HG03558 (cell line): ENCODE measurements around the gene ARHGAP23.

Experiments
- ATAC-seq: cut with Tn5 transposase; IDR thresholded peaks from one replicate; pipeline ENCODE4 v1.9.1; 2021; ENCODE audit warnings: moderate number of reproducible peaks; ENCODE audit not compliant: unreplicated experiment; ENCODE audit errors: extremely low read depth

Gene ARHGAP23

DNA sequence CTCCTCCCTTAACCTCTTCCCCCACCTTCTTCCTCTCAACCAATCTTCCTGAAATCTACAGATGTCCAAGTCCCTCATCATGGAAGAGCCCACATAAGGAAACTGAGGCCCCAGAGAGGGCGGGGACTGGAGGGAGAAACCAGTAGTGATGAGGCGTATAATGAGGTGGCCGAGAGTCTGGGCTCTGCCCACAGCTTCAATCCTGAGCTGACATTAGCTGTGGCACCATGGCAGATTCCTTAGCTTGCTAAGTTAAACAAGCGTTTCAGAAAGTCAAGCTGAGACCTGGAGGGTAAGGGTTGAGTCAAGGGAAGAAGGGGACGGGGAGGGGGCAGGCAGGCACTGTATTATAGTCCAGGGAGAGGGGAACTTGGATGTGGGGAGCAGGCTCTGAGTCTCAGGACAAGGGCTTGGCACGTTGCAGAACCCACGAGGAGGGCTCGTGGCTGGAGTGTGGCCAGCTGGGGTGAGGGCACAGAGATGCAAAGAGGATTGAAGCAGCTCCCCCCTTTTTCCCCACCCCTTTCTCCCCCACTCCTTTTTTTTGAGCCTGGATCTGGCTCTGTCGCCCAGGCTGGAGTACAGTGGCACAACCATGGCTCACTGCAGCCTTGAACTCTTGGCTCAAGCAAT, 13.3 kb downstream of the ARHGAP23 start:
- ATAC-seq: no peak

DNA sequence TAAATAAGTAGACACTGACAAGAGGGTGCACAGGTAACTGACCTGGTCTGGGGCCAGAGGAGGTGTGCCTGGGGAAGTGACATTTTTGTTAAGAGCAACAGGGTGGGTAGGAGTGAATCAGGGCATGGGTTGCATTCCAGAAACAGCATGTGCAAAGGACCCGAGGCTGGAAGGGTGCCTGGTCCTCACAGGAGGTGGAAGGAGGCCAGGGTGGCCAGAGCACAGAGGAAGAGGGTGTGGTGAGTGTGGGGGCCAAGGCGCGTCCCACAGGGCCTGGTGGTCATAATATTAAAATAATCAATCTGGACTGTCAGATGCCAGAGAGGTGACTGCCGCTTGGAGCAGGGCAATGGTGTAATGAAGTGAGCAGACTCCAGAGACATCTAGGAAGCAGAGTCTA, 14.3 kb downstream of the ARHGAP23 start:
- no peak for ATAC-seq

DNA sequence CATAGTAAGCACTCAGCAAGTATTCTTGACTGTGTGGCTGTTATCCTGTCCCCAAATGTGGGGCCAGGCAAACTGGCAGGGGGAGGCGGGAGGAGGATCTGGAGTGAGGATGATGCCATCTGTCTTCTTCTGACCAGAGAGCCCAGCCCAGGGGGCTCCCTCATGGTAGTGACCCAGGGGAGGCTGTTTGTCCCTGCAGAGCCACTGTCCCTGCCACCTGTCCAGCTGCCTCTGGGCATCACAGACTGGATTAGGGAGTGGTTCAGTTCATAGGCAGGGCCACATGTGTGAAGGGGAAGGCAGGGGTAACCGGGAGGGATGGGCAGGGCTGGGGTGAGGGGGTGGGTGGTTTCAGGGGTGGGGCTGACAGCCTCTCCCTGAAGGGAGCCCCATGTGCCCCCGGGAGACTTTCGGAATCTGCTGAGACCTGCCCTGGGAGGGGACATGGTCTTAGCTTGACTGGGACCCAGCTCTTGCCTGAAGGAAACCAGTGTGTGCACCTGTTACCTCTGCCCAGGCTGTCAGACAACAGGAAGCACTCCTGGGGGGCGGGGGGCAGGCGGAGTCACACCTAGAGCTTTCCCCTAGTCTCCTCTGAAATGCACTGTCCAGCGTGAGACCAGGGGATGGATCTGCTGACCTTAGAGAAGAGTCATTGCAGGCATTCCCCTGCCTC, 15.2 kb downstream of the ARHGAP23 start:
- no peak for ATAC-seq

DNA sequence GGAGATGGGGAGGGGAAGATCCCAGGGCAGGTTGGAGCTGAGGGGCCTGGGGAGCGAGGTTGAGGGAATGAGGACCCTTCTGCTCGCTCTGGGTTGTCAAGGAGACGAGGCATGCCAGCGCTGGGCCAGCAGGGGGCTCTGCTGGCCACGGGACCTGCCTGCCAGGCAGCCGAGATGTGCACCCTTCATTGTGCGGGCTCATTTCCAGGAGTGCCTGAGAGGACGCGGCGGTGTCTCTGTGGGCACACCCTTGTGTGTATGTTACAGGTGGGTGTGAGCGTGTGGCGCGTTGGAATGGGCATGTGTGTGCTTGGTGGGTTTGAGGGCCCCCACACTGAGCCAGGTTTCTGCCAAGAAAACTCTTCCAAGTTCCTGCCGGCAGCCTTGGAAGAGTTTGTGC, 15.9 kb downstream of the ARHGAP23 start:
- no peak for ATAC-seq

DNA sequence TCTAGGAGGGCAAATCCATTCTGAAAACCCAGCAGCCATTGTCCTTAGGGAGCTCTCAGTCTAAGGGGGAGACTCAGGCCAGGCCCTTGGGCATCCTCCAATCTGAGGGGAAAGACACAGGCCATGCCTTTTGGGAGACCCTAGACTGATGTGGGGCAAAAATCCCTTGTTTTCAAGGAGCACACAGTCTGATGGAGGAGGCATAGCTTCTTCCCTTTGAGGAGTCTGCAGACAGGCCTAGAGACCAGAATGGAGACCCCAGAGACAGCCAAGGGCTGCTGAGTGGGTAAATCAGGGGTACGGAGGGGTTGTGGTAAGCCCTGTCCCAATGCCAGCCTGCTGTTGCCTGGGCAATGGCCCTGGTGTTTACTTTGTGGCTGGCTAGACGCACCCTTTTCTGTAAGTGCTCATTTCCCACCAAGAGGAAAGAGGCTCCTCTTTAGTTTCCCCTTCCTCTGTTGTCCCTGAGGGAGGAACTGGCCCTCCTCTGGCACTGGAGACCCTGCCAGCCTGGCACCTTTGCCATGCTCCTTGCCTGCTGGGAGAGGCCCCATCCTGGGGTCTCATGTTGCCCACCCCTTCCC, 19.3 kb downstream of the ARHGAP23 start:
- ATAC-seq: no peak

DNA sequence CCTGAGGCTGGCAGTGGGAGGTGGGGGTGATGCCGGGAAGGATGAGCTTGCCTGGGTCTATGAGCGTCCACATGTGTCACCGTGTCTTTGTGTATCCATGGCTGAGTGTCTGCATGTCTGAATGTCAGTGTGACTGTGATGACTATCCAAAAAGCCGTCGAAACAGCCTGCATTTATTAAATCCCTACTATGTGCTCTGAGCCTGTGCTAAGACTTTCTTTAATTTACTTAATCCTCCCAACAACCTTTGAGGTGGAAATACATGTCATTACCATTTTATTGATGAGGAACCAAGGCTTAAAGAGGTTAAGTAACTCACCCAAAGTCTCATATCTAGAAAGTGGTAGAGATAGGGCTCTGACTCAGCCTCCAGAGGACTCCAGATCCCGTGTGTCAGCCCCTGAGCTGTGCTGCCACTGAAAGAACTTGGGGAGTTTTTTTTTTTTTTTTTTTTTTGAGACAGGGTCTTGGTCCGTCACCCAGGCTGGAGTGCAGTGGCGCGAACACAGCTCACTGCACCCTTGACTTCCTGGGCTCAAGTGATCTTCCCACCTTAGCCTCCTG, 20.0 kb downstream of the ARHGAP23 start:
- no peak for ATAC-seq

DNA sequence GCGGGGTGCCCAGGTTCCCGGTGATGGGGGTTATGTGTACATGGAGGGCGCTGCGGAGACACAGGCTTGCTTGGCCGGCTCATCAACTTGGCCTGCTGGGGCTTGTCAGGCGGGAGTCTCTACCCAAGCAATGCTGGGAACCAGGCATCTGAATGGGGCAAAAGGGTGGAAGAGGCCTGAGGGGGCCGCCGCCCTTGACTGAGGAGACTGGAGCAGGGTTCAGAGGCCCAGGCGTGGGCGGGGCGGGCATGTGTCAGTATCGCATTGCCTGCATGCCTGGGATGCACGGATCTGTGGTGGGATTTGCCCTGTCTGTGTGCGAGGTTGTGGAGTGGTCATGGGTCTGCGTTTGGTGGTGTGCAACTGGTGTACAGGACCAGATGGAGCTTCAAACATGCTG, 21.1 kb downstream of the ARHGAP23 start:
- no peak for ATAC-seq

DNA sequence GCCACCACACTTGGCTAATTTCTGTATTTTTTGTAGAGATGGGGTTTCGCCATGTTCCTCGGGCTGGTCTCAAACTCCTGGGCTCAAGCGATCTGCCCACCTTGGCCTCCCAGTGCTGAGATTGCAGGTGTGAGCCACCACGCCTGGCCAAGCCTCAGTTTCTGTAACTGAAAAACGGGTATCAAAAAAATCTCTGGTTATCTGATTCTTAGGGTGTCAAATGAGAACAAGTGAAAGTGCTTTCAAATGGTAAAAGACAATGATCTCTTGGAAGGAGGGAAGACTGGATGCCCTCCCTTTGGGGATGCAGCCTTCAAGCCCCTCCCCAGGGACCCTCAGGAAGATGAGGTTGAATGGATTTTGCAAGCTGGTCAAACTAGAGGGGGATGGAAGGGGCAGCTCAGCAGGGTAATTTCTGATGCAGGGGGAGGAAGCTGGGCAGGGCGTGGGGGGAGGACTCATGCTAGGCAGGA, 22.3 kb downstream of the ARHGAP23 start:
- no peak for ATAC-seq

DNA sequence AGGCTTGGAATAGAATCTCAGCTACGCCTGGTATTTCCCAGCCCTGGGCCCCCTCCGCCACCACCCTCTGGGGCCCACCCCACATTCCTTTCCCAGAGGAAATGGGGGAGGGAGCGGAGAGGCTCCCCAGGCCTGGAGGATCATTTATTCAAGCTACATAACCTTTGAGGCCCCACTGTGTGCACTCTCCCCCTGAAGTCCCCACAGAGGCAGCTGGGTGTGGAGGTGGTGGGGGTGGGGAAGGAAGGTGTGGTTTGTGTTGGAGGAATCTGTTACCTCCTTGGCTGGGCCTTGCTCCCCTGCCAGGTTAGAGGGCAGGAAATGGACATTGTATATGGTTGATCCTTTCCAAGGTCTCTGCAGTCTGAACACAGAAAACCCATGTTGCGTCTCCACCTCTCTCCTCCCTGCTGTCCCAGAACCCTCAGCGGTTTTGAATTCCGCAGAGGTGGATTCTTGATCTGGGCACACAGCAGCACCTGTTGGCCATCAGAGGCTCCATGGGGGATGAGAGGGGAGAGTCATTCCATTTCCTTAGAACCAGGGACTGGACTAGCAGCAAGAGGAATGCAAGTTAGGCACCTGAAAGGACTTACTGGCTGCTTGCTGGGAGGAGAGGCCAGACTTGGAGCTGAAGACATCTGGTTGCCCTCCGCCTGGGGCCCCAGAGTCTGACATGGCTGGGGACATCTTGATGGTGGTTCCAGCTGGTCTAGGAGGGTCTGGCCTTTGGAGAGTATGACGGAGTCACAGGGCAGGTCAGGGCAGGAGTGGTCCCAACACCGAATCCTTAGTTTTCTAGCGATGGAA, 23.0 kb downstream of the ARHGAP23 start:
- ATAC-seq: no peak

DNA sequence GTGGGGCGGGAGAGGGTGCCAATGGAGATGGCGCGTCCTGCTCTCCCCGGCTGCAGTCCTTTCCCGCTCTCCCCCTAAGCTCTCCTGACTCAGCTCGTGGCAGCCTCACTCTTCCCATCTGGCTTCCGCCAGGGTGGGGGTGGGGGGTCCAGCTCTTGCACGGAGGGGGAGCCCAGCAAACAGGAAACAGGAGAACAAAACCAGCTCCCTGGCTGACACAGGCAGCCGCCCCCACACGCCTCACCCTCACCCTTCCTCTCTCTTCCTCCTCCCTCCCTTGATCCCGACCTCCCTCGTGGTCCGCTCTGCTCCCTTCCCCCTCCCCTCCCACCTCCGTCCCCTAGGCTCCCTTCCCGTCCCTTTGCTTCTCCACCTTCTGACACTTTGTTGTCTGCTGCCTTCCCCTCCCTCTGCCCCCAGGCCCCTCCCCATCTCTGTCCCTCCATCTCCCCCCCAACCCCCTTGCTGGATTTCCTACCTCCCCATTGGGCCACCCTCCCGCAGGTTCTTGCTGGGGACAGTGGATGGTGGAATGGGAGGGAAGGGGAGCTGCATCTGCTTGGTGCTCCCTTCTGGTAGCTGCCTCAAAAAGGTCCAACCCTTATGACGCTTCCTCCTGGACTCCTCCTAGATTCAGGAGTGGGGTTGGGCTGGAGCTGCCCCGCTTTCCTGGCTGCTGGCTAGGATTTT, 23.7 kb downstream of the ARHGAP23 start:
- ATAC-seq: no peak

DNA sequence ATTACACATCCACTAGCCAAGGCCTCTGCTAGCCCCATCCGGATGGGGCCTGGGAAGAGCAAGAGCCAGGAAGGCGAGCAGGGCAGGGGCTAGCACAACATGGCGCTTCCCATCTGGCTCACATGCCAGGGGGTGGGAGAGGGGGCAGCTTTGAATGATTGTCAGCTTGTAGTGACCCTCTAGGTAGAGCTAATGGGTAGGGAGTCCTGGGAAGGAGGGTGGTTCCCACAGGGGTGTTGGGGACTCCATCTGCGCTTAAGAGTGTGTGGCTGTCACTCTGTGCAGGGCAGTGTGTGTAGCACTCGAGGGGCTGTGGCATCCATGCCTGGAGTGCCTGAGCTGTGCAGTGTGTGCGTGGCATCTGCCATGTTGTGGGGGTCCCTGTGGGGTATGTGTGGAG, 24.5 kb downstream of the ARHGAP23 start:
- ATAC-seq: no peak

DNA sequence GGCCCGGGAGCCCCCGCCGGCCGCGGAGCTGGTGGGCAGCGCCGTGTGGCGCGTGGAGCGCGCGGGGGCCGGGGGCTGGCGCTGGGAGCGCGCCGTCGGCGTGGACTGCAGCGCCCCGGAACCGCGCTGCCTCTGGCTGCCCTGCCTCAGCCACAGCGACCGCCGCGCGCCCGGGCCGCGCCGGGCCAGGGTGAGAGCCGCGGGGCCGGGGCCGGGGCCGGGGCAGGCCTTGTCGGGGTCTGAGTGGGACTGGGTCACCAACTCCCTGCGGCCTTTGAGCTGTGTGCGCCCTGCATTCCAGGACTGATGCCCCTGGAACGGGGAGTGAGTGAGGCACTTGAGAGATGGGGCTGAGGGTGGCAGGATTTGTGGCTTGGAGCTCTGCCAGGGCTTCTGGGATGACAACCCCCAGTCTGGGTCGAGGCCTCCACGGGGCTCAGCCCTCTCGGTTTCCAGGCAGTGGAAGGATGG, 25.7 kb downstream of the ARHGAP23 start:
- ATAC-seq: no peak

DNA sequence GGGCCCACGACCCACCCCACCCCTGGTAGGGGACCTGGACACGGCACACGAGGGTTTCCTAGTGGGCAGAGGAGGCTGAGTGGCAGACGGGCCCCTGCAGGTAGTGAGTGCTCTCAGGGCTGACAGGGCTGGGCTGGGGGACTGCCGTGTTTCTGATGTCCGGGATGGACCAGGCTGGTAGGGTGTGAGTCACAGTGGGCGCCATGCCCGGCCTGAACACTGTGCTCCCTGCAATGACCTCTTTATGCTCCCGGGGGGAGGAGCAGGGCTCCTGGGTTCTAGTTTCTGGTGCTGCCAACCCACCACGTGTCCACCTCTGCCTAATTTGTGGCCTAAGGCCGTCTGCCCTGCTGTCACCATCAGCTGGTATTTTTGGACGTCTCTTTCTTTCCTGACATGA, 26.3 kb downstream of the ARHGAP23 start:
- no peak for ATAC-seq

DNA sequence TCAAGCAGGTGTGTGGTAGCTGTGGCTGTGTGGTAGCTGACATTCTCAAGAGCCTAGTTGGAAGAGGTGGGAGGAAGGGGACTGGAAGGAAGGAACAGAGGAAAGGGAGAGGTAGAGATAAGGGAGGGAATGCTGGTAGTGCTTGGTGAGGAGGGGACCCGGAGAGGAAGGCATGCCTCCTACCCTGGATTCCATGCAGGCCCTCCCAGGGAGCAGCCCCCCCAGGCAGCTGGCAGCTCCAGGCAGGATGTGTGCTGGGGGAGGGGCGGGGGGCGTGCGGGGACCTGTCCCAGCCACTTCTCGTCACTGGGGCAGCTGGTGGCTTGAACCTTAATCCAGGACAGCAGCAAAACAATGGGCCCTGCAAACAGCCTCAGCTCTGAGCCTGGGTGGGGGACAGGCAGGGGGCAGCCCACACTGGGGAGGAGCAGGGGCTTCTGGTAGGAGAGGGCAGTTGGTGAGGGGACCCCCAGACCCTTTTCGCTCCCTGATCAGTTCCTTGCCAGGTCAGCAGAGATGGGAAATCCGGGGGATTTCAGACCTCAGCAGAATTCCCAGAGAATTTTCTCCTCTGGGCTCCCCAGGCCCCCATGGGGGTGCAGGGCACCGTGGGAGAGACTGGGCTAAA, 27.1 kb downstream of the ARHGAP23 start:
- ATAC-seq: no peak

DNA sequence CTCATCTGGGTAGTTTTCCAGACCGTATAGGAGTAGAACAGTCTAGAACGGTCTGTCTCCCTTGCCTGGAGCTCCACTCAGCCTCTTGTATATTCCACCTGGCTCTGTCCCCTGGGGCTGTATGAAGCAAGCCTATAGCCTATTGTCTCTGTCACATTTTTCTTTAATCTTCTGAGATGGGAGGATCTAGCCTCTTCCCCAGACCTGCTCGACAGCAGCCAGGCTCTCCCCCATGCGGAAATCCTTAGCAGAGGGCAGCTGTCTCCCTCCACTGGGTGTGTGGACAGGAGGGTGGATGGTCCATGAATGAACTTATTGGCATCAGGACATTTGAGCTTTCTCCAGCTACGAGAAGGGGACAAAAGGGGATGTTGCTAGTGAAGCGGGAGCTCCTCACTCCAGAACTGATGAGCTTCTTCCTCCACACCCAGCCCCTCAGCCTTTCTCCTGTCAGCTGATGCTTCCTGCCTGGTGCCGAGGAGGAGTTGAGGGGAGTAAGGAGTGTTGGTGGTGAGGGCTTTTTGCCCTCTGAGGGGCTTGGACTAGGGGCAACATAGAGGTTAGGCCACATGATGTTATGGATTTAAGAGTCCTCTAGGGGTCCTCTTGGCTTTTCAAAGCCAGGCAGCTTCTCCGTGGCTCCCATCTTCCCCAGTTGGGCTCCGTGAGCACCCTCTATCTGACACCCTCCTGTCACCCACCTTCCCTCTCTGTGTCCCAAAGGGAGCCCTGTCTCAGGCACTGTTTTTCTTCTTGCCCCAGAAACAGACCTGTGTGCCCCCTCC, 28.0 kb downstream of the ARHGAP23 start:
- no peak for ATAC-seq

DNA sequence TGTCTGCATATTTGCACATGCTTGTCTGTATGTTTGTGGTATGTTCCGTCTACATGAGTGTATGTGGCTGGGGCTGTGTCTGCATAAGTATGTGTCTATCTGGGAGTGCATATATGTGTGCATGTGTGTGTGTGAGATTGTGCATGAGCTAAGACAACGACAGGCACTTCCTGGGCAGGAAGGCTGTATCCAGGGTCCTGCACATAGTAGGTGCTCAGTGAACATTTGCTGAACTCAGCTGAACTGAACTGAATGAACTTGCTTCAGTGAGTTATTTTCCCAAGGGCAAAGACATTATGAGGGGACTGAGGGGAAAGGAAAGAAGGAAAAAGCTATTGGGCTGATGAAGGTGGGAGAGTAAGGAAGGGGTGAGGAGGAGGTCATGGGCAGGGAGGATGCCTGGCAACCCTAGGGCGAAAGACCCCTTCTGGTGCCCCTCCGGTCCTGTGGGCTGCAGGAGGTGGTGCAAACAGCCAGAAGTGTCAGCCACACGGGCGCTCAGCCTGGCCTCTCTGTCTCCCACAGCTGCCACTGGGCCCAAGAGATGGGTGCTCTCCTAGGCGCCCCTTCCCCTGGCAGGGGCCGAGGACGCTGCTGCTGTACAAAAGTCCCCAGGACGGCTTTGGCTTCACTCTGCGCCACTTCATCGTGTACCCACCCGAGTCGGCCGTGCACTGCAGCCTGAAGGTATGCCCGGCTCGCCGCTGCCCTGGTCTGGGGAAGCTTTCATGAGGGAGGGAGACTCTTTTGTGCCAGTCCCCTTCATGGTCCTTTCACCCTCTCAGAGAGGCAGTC, 29.5 kb downstream of the ARHGAP23 start:
- ATAC-seq: no peak

DNA sequence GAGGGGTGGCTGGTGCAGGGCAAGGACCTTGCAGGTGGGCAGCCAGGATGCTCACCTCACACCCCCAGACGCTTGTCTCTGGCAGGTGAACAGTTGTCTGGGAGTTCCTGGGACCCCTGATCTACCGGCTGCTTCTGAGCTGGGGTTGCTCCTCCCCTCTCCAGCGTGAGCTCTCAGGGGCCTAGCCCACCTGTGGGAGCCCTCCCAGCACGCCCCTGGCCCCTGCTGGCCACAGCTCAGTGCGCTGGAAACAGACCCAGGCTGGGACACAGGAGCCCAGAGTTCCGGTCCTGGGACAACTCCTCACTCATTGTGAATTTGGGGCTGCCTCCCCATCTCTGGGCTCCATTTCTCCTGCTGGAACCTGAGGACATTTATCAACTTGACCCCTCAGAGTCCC, 30.3 kb downstream of the ARHGAP23 start:
- ATAC-seq: no peak

DNA sequence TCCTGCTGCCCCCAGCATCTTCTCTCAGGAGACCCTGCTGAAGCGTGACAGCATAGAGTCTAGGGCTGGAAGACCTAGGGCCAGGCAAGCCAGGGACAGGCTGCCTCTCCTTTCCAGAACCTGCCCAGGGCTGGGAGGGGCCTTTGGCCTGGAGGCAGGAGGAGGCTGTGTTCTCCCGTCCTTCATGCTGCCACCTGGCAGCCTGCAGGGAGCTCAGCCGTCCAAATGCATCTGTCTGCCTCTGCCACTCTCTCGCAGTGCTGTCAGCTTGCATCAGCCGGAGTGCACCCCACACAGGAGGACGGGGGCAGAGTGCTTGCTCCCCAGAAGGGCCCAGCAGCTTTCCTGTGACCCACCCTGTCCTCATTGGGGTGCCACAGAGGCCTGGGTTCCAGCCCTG, 31.3 kb downstream of the ARHGAP23 start:
- ATAC-seq: no peak
